Hepatocyte (in vitro differentiated cells): ENCODE data around the gene CALD1.

Source experiments
- EZH2 ChIP-seq: fragments of 200-600 bp; sonication (generic); IDR thresholded peaks from 2 replicates; pipeline ENCODE4 v1.6.1; 2016; ENCODE audit warnings: antibody characterized with exemption, mild to moderate bottlenecking, borderline replicate concordance
- EZH2phosphoT487 ChIP-seq: fragments of 200-600 bp; sonication (generic); IDR thresholded peaks from one replicate; pipeline ENCODE4 v1.6.1; 2018; ENCODE audit warnings: antibody characterized with exemption, mild to moderate bottlenecking, low read depth, moderate library complexity; ENCODE audit not compliant: unreplicated experiment, severe bottlenecking
- TF ChIP-seq, protein P1 (sequence below): fragments of 200-600 bp; sonication (generic); IDR thresholded peaks from 2 replicates; pipeline ENCODE4 v1.5.1; 2016; ENCODE audit warnings: antibody characterized with exemption, mild to moderate bottlenecking; ENCODE audit not compliant: poor library complexity

DNA sequence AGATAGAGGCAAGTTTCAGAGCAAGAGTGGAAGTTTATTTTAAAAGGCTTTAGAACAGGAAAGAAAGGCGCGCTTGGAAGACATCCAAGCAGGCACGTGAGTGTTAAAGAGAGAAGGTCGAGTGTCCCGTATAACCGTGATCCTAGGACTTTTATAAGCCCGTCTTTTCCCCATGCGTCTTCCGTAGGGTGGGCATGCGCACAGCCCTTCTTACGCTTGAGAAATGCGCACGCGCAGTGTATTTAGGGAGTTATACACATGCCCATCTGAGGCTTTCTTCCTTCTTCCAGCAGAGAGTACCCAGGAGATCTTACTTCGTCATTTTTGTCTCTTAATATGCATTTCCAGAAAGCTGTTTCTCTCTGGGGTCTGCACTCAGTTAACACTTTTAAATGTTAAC, 52.4 kb downstream of the CALD1 start:
- TF ChIP-seq EZH2 (no peak), EZH2phosphoT487 (no peak)
- TF ChIP-seq, protein P1, sequence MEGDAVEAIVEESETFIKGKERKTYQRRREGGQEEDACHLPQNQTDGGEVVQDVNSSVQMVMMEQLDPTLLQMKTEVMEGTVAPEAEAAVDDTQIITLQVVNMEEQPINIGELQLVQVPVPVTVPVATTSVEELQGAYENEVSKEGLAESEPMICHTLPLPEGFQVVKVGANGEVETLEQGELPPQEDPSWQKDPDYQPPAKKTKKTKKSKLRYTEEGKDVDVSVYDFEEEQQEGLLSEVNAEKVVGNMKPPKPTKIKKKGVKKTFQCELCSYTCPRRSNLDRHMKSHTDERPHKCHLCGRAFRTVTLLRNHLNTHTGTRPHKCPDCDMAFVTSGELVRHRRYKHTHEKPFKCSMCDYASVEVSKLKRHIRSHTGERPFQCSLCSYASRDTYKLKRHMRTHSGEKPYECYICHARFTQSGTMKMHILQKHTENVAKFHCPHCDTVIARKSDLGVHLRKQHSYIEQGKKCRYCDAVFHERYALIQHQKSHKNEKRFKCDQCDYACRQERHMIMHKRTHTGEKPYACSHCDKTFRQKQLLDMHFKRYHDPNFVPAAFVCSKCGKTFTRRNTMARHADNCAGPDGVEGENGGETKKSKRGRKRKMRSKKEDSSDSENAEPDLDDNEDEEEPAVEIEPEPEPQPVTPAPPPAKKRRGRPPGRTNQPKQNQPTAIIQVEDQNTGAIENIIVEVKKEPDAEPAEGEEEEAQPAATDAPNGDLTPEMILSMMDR = no peak
